Measurements from ENCODE around the gene VPS11.

VPS11 gene

DNA sequence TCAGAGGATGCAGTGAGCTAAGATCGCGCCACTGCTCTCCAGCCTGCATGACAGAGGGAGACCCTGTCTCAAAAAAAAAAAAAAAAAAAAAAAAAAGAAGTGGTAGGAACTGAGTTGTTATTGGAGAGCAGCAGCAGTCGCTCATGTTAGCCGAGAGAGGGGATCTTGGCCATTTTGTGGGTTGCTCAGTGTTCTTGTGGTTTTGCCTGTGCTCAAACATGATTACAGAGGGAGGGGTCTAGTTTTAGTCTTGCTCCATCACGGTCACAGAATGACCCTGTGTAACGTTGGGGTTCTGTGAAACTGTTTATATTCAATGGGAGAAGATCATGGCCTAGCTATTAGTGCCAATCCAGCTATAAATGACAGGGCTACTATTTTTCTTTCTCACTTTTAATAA is 32.1 kb downstream of the VPS11 start:
- no peak overlapping the region for H3K27ac ChIP-seq
- H3K4me3 ChIP-seq: no peak overlapping the region

DNA sequence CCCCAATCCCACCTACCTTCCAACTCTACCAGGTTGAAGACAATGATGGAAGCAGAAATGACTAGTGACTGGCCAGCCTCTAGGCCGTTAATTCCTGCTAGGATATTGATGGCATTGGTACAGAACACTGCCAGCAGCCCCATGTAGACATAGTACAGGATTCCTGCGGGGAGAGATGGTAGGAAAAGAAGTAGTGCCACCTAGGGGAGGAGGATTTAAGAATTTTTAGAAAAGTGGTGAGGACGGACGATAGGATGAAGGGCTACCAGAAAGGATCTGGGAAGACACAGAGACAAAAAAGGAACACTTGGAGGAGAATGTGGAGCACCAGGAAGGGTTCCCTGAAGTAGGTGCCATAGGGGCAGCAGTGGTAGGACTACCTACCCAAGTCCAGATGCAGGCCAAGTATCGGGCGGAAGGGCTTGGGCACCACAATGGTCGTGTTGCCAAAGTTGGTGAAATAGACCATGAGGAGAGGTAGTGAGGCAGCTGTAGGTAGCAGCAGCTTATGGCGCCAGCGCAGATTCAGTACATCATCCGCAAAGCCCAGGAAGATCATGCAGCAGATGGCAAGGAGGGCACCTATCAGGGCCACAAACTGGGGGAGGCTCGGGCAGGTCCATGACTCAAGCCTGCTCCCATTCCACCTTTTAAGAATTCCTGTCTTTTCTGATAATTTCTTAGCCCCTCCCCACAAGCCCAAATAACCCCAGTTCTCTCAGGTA is 32.8 kb downstream of the VPS11 start:
- Histone ChIP-seq H3K27ac (peak overlapping the region in 5 of 21 experiments; percentile 44 to 92 (median 88)), H3K4me3 (peak overlapping the region; percentile 51 to 86 (median 70))

DNA sequence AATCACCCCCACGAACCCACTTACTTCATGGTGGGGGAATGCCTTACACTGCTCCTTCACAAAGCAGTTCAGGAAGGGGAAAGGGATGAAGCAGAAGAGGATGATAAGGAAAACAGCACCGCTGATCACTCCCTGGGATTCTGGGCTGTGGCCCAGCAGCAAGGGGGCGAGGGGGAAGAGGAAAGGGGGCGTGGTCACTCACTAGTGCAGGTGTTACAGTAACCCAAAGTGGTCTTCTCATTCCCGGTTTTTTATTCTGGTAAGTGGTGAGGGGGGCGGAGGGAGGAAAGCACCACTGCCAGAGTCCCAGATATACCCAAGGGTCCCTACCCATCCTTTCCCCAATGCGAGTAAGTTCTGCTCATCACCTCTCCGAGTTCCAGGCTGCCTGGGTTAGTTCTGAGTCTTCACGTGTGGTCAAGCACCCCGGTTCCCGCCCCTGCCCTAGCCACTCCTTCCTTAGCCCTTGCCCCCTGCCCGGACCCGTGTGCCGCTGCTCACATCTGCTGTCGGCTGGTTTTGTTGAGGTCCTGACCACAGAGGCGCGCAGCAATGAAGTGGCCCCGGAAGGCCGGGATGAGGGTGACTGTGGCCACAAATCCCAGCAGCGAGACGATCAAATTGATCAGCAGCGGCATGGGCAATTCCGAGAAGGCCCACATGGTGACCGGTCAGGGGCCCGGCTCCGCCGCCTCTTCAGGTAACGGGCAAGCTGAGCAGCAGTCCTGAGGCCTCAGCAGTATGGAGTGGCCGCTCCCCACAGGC is 33.6 kb downstream of the VPS11 start:
- Histone ChIP-seq H3K4me3 (peak overlapping the region; percentile 51 to 86 (median 70)), H3K27ac (peak overlapping the region; percentile 52 to 97 (median 91))

DNA sequence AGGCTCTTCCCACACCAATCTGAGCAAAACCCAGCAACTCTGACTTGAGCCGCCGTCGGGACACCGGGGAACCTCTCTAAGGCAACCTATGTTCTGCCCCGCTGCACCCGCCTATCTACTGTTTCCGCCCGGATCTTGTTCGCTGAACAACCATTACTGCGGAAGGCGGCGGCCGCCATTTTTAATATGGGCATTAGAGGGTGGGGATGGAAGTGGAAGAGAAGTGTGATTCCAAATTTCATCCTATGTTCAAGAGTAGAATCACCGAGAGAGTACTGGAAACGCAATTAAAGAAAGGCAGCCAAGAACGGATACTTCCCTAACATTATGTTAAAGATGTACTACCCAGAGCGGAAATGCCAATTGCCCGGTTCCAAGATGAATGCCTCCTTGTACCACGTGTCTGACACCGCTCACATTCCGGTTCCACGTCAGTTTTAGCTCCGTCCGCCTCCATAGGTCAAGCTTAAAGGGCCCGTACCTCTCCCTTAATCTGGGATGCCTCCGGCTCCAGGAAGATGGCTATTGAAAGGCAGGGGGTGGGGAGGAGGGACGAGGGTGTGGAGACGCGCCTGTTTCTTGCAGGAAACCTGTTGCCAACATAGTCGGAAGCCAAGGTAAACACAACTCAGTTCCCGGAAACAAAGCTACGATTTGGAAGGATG is 34.3 kb downstream of the VPS11 start, which contains the start of gene DPAGT1:
Gene DPAGT1, minus strand, starts transcription at position 95 of the 665 bp plus-strand sequence. CDS start 198 bp downstream, outside the sequence.
- Histone ChIP-seq H3K4me3 (peak within 1 kb of the TSS; percentile 51 to 86 (median 70)), H3K27ac (peak within 1 kb of the TSS; percentile 54 to 97 (median 91))

DNA sequence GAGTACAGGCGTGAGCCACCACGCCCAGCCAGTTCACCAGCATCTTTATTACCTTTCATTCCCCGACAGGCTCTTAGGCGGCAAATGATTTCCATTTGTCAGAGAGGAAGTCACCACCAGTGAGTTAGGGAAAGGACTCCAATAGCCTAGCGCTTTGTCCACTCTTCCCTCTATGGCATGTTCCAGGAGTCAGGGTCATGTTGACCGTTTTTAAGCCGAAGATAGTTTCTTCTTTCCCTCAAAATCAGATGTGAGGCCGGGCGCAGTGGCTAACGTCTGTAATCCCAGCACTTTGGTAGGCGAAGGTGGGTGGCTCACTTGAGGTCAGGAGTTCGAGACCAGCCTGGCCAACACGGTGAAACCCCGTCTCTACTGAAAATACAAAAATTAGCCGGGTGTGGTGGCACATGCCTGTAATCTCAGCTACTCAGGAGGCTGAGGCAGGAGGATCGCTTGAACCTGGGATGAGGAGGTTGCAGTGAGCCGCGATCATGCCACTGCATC is 35.6 kb downstream of the VPS11 start:
- peak overlapping the region in 20 of 21 experiments; percentile 79 to 97 (median 91) for H3K27ac ChIP-seq
- H3K4me3 ChIP-seq: peak overlapping the region in 6 of 7 experiments; percentile 51 to 86 (median 72)

DNA sequence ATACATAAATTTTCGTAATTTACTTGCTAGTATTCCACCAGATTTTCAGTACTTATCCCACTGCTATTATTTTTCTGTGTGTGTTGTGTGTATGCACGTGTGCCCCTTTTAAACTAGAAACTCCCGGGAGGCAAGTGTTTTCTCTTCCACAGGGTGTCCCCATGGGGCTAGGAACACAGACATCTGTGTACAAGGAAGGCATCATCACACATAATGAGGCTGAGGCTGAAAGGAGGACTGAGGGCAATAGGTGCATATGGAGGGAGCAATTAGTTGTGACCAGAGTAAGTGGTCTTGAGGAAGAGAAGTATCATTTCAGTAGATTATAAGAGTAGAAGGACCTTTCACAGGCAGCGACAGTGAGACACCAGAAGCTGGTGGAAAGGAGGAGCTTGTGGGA is 36.2 kb downstream of the VPS11 start:
- H3K4me3 ChIP-seq: no peak overlapping the region

DNA sequence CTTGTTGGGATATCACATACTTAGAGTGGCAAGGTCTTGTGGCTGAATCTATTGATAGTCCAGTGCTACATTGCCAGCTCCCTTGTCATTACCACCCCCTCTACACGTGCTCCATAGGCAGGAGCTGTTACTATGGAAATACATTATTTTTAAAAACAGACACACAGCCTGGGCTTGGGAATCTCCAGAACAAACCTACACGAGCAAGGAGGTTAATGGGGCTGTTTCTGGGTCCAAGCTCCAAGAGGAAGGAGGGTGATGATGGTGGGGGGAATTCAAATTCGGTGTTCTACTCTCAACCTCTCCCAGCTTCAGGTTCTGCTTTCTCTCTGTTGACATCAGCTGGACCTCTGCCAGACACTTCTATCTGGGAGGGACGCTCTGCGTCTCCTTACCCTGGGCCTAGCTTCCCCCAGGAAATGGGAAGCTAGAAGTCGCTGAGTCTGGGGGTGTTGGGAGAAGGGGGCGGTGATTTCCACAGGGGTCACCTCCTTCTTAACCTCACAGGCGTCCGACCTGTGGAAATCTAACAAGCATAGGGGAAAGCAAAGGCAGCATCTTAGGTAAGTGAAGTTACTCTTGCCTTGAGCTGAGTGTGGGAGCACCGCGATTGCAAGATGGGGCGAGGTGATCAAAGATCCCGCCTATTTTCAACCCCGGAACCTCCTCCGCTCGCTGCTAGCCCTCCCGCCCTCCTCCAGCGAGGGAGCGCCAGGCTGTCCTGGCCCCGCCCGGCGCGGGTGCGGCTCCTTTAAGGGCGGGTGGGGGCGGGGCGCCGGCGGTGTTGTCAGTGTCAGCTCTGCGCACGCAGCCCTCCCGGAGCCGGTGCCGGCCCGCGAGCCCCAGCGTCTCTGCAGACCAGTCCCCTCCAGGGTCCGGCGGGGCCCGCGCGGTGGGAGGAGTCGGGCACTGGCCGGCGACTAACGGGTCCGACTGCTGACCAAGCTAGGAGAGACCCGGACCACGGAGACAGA is 39.2 kb downstream of the VPS11 start, which contains the start of gene C2CD2L:
Gene C2CD2L, plus strand, starts transcription at position 781 of the 974 bp plus-strand sequence. CDS start 398 bp downstream, outside the sequence.
- peak within 1 kb of the TSS; percentile 27 to 96 (median 87) for H3K27ac ChIP-seq

More for the DNA sequence above, 36.2 kb downstream of the VPS11 start:
- H3K27ac ChIP-seq: peak overlapping the region in 5 of 21 experiments; percentile 41 to 95 (median 91)

DNA sequence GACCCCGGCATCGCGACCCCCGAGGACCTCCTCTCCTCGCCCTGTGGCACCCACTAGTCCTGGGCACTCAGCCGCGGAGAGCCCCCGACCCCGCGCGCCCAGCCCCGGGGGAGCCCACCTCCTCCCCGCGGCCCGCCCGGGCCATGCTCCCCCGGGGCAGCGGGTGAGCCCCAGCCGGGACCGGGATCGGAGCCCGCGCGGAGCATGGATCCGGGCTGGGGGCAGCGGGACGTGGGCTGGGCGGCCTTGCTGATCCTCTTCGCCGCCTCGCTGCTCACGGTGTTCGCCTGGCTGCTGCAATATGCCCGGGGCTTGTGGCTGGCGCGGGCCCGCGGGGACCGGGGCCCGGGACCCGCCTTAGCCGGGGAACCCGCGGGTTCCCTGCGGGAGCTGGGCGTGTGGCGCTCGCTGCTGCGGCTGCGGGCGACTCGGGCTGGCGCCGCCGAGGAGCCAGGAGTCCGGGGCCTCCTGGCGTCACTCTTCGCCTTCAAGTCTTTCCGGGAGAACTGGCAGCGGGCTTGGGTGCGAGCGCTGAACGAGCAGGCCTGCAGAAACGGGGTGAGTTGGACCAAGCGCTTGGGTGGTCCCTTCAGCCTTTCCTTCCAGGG is 40.0 kb downstream of the VPS11 start:
- peak overlapping the region; percentile 27 to 96 (median 87) for H3K27ac ChIP-seq

More for the DNA sequence above, 39.2 kb downstream of the VPS11 start, which contains the start of gene C2CD2L:
- H3K4me3 ChIP-seq: peak within 1 kb of the TSS; percentile 73 to 98 (median 96)

DNA sequence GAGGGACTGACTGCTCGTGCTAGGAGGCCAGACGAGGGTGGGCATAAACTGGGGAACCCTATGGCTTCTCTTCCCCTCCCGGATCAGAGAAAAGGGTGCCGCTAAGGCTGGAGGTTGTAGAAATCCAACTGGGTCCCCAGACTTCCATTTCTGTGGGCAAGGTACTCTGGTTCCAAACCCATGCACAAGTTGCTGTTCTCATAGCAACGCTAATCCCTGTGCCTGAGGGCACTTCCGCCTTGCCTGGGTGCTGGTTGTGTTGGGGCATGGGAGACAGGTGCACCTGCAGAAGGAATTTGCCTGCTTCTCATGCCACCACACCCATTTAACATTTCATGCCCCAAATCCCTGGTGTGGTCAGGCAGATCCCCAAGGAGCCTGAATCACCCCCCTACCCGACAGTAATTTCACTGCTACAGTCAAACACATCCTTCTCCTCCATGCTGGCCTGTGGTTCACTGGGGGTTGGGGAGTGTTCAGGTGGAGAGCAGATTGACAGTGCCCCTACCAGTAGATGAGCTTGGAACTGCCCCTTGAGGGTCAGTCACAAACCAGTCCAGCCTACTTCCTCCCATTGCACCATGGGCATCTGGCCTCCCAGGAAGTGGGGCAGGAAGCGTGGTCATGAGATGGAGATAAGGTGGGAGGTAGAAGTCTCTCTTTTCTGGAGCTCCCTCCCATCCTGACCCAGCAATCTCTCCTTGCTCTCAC is 40.7 kb downstream of the VPS11 start:
- H3K4me3 ChIP-seq: peak overlapping the region; percentile 73 to 98 (median 96)
- H3K27ac ChIP-seq: peak overlapping the region; percentile 27 to 96 (median 87)

More for the DNA sequence above, 40.0 kb downstream of the VPS11 start:
- peak overlapping the region; percentile 73 to 98 (median 96) for H3K4me3 ChIP-seq

DNA sequence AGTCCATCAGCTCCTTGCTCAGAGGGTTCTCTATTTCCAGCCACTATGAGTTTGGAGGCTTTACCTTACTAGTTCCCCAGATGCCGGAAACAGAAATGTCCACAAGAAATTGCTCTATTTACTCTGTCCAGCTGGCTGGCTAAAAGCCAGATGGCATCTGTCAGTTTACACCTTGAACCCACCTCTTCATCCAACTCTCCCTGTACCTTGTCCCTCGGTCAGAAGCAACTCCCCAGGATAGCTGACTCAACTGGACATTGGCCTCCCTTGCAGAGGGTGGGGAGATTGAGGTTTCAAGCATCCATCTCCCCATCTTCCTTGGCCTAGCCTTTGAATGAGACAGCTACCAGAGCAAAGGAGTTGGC is 41.2 kb downstream of the VPS11 start:
- H3K4me3 ChIP-seq: peak overlapping the region in 3 of 7 experiments; percentile 73 to 97 (median 90)
- H3K27ac ChIP-seq: peak overlapping the region in 4 of 21 experiments; percentile 84 to 96 (median 92)

DNA sequence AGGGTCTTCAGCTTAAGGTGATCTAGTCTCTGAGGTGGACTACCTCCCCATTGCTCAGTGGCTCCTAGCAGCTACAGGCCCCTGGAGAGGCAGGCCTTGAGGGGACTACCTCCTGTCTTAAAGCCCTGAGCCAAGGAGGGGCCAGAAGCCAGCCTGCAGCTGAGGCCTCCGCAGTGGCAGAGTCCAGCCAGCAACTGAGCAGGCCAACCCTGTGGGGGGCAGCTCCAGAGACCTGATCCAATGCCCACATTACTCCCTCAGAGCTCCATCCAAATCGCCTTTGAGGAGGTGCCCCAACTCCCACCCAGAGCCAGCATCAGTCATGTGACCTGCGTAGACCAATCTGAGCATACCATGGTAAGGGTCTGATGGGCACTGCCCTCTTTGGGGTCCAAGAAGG is 42.2 kb downstream of the VPS11 start:
- Histone ChIP-seq H3K27ac (no peak overlapping the region), H3K4me3 (no peak overlapping the region)

DNA sequence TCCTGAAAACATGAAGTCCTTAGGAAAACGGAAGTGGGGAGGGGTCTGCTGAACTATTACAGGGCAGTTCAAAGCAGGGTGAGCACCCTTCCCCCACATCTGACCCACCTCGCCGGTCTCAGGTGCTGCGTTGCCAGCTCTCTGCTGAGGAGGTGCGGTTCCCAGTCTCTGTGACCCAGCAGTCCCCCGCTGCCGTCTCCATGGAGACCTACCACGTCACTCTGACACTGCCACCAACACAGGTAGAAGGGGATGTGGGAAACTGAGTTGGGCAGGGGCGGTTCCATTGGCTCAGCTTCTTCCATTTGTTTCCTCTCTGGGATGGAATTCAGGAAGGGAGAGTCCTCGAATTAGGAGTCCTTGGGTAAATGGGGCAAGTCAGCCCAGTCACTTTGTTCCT is 42.8 kb downstream of the VPS11 start:
- H3K27ac ChIP-seq: no peak overlapping the region

DNA sequence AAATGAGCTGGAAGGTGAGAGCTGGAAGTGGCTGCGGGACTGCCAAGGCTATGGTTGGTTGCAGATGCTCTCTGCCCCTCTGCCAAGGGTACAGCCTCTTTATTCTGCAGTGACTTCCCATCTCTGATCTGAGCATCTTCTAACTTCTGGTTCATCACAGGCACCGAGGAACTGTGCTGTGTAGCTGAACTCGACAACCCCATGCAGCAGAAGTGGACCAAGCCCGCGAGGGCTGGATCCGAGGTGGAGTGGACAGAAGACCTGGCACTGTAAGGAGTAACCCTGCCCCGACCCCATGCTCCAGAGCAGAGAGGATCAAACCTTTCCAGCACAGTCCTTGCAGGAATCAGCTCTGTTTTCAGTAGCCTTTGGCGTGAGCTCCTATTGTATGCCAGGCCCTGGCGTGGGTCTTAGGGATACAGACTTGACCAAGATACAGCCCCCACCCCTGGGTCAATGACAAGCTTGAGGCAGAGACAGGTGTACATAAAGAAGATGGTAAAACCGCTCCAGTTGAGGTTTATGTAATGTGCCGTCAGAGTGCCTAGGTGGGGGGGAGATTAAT is 43.8 kb downstream of the VPS11 start:
- Histone ChIP-seq H3K27ac (no peak overlapping the region), H3K4me3 (no peak overlapping the region)

More for the DNA sequence above, 42.8 kb downstream of the VPS11 start:
- H3K4me3 ChIP-seq: no peak overlapping the region

DNA sequence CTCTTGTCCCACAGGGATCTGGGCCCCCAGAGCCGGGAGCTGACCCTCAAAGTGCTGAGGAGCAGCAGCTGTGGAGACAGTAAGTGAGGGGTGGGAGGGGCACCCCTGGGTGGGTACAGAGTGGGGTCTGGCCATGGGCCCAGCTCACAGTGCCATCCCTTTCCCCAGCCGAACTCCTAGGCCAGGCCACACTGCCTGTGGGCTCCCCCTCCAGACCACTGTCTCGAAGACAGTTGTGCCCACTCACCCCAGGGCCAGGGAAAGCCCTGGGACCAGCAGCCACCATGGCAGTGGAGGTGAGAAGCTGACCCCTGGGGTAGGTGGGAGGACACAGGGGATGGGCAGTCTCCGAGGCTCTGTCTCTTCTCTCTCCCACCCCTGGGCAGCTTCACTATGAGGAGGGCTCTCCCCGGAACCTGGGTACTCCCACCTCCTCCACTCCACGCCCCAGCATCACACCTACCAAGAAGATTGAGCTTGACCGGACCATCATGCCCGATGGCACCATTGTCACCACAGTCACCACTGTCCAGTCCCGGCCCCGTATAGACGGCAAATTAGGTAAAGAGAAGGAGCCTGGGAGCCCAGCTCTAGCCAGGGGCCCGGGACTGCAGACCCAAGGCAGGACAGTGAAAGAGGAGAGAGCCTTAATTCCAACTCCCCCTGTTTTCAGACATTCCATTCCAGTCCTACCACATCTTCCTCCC is 44.8 kb downstream of the VPS11 start:
- peak overlapping the region in 1 of 21 experiments; percentile 23 for H3K27ac ChIP-seq

DNA sequence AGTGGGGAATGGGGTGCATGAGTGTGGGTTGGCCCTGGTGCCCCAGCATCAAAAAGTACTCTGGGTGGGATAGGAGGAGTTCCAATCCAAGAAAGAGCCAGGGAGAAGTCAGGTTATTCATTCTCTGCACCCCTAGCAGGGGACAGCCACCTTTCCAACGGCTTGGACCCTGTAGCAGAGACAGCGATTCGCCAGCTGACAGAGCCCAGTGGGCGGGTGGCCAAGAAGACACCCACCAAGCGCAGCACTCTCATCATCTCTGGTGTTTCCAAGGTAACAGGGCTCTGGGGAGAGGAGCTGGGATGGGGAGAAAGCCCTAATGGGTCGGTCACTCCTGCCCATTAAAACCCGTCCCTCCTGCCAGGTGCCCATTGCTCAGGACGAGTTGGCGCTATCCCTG is 46.1 kb downstream of the VPS11 start:
- peak overlapping the region in 3 of 21 experiments; percentile 9 to 34 (median 23) for H3K27ac ChIP-seq

More for the DNA sequence above, 44.8 kb downstream of the VPS11 start:
- no peak overlapping the region for H3K4me3 ChIP-seq

DNA sequence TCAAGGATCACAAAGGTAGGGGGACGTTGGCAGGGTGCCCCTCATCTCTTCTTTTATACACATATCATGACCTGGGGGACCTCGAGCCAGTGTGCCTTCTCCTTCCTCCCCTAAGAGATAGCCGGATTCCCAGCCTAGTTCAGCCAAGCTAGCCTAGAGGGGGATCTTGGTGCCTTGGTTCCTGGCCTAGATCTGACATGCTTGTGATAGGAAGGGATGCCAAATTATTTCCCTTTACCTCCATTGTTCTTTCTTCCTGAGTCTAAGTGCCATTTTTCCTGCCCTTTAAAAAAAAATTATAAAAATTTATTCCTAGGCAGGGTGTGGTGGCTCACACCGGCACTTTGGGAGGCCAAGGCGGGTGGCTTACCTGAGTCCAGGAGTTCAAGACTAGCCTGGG is 46.7 kb downstream of the VPS11 start:
- H3K27ac ChIP-seq: peak overlapping the region in 5 of 21 experiments; percentile 7 to 80 (median 74)
- no peak overlapping the region for H3K4me3 ChIP-seq

More for the DNA sequence above, 46.1 kb downstream of the VPS11 start:
- no peak overlapping the region for H3K4me3 ChIP-seq
